Panc1 (cell line): ENCODE measurements around the gene SLC22A12. TPM values are rescaled to one million over a fixed set of nuclear protein-coding genes. Genes with fewer than 3 reads are reported as not detected.

Experiments
- ATAC-seq: fragments of 200-7000 bp; cut with Tn5 transposase; 2 replicates; pipeline ENCODE4 v1.9.1; 2020; ENCODE audit warnings: mild to moderate bottlenecking, moderate library complexity
- BruUV-seq: library from RNA; stranded (reverse); fragments of 400-500 nt; replicated peaks from 2 replicates; lab custom pipeline; 2021; lab: Mats Ljungman, UMichigan
- CTCF ChIA-PET: fragments of 300-600 bp; sonication (Branson Sonifier 250); formaldehyde crosslinking; loops from one replicate; lab custom pipeline; 2022; ENCODE audit warnings: antibody characterized with exemption; lab: Charles Lee
- POLR2A ChIA-PET: fragments of 300-600 bp; sonication (Branson Sonifier 250); formaldehyde crosslinking; loops from one replicate; lab custom pipeline; 2022; ENCODE audit warnings: antibody characterized with exemption; lab: Charles Lee
- DNase-seq: peaks from one replicate; pipeline ENCODE4 v3.0.0-alpha.2; 2010; ENCODE audit warnings: low read depth, low spot score
- H3K27ac ChIP-seq: 2 replicates; pipeline ENCODE4 v1.5.1; 2011; ENCODE audit warnings: mild to moderate bottlenecking, low read length, inconsistent platforms
- H3K27me3 ChIP-seq: fragments of 200-500 bp; sonication (Bioruptor generic); 2 replicates; pipeline ENCODE4 v1.6.0; 2014; ENCODE audit warnings: low read length, inconsistent platforms; ENCODE audit not compliant: control insufficient read depth, insufficient read depth
- H3K36me3 ChIP-seq: fragments of 200-500 bp; sonication (Bioruptor generic); 2 replicates; pipeline ENCODE4 v1.5.1; 2014; ENCODE audit warnings: inconsistent platforms, mild to moderate bottlenecking, low read length, moderate library complexity; ENCODE audit not compliant: control insufficient read depth, insufficient read depth
- H3K4me1 ChIP-seq: 2 replicates; pipeline ENCODE4 v1.5.1; 2011; ENCODE audit warnings: inconsistent platforms, mild to moderate bottlenecking, low read length, moderate library complexity; ENCODE audit not compliant: control insufficient read depth, insufficient read depth
- H3K4me3 ChIP-seq, 2 experiments: 2 replicates each; pipeline ENCODE4 v1.5.1; 2011 to 2012; ENCODE audit warnings: low read depth in 2 of 2, low read length in 2 of 2, mild to moderate bottlenecking in 2 of 2, inconsistent platforms in 1 of 2, moderate library complexity in 1 of 2
- H3K9me3 ChIP-seq: fragments of 200-500 bp; sonication (Bioruptor generic); 2 replicates; pipeline ENCODE4 v1.5.1; 2014; ENCODE audit warnings: low read depth, mild to moderate bottlenecking, inconsistent platforms, low read length, moderate library complexity; ENCODE audit not compliant: control insufficient read depth, insufficient read depth
- POLR2AphosphoS5 ChIP-seq: IDR thresholded peaks from 2 replicates; pipeline ENCODE4 v1.6.1; 2012; ENCODE audit warnings: mild to moderate bottlenecking, low read depth, low read length, moderate library complexity
- SIN3A ChIP-seq: IDR thresholded peaks from 2 replicates; pipeline ENCODE4 v1.6.1; 2012; ENCODE audit warnings: low read depth, mild to moderate bottlenecking, low read length, moderate library complexity, borderline replicate concordance; ENCODE audit not compliant: insufficient read depth
- TCF7L2 ChIP-seq: IDR thresholded peaks from 2 replicates; pipeline ENCODE4 v1.6.1; 2011; ENCODE audit warnings: mild to moderate bottlenecking, low read depth, low read length, inconsistent platforms
- in situ Hi-C: cut with HindIII; loops from 2 replicates; pipeline ENCODE4 v1.10.0; 2016; ENCODE audit warnings: low sequenced_read_pairs, low pct_unique_long_range_greater_than_20kb
- intact Hi-C: fragments of 100-400 bp; cut with micrococcal nuclease; formaldehyde crosslinking; loops from one replicate; pipeline ENCODE4 v1.10.0; 2022; ENCODE audit not compliant: unreplicated experiment
- total RNA-seq: library from RNA; stranded (reverse); gene quantifications from one replicate; pipeline ENCODE4 v1.2.1, GENCODE V29; 2021; ENCODE audit not compliant: unreplicated experiment
- TF ChIP-seq, protein P1 (sequence below): fragments of 450-650 bp; IDR thresholded peaks from 2 replicates; pipeline ENCODE4 v1.5.1; 2017; ENCODE audit warnings: mild to moderate bottlenecking
- TF ChIP-seq, protein P2 (sequence below), 2 experiments: IDR thresholded peaks; 2 replicates each; pipeline ENCODE4 v1.6.1; 2011 to 2012; ENCODE audit warnings: low read depth in 2 of 2, control low read depth in 1 of 2, low read length in 1 of 2, mild to moderate bottlenecking in 1 of 2, moderate library complexity in 1 of 2; ENCODE audit not compliant: insufficient read depth in 1 of 2

The SLC22A12 gene
- total RNA-seq, 1 experiment from 2014 or later, result not detected

DNA sequence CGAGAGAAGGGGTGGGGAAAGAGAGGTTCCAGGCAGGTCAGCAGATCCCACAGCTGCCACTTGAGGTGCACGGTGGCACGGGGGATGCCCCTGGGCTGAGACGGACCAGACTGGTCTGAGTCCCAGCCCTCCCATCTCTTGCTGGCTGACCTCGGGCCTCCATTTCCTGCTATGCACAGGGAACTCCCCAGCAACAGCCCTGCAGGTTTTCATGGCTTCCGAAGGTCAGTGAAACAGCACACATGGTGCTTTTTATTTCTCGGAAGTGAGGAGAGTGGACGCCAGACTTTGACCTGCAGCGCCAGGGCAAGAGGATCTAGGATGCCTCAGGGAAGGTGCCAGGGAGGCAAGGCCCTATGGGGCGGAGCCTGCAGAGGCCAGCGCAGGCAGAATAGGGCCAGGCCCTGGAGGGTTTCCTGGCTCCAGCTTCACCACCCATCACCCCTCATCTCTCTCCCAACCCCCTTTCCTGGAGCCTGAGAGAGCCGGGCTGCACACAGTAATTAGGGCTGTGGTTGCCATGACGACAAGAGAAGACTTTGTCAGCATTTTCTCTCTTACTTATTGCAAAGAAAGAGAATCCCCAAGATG lies 29.5 kb downstream of the SLC22A12 start:
- DNase-seq (no peak), ATAC-seq (no peak; the same call in 1 of the 2 replicates)
- TF ChIP-seq TCF7L2 (no peak), SIN3A (no peak), POLR2AphosphoS5 (no peak)
- TF ChIP-seq, protein P1, sequence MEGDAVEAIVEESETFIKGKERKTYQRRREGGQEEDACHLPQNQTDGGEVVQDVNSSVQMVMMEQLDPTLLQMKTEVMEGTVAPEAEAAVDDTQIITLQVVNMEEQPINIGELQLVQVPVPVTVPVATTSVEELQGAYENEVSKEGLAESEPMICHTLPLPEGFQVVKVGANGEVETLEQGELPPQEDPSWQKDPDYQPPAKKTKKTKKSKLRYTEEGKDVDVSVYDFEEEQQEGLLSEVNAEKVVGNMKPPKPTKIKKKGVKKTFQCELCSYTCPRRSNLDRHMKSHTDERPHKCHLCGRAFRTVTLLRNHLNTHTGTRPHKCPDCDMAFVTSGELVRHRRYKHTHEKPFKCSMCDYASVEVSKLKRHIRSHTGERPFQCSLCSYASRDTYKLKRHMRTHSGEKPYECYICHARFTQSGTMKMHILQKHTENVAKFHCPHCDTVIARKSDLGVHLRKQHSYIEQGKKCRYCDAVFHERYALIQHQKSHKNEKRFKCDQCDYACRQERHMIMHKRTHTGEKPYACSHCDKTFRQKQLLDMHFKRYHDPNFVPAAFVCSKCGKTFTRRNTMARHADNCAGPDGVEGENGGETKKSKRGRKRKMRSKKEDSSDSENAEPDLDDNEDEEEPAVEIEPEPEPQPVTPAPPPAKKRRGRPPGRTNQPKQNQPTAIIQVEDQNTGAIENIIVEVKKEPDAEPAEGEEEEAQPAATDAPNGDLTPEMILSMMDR, result no peak
- TF ChIP-seq, protein P2, sequence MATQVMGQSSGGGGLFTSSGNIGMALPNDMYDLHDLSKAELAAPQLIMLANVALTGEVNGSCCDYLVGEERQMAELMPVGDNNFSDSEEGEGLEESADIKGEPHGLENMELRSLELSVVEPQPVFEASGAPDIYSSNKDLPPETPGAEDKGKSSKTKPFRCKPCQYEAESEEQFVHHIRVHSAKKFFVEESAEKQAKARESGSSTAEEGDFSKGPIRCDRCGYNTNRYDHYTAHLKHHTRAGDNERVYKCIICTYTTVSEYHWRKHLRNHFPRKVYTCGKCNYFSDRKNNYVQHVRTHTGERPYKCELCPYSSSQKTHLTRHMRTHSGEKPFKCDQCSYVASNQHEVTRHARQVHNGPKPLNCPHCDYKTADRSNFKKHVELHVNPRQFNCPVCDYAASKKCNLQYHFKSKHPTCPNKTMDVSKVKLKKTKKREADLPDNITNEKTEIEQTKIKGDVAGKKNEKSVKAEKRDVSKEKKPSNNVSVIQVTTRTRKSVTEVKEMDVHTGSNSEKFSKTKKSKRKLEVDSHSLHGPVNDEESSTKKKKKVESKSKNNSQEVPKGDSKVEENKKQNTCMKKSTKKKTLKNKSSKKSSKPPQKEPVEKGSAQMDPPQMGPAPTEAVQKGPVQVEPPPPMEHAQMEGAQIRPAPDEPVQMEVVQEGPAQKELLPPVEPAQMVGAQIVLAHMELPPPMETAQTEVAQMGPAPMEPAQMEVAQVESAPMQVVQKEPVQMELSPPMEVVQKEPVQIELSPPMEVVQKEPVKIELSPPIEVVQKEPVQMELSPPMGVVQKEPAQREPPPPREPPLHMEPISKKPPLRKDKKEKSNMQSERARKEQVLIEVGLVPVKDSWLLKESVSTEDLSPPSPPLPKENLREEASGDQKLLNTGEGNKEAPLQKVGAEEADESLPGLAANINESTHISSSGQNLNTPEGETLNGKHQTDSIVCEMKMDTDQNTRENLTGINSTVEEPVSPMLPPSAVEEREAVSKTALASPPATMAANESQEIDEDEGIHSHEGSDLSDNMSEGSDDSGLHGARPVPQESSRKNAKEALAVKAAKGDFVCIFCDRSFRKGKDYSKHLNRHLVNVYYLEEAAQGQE (IDR thresholded peaks at IDR 0.05; ENCODE audit: insufficient read depth in 1 of 2, low read depth in 2 of 2, low read length in 1 of 2), result no peak

DNA sequence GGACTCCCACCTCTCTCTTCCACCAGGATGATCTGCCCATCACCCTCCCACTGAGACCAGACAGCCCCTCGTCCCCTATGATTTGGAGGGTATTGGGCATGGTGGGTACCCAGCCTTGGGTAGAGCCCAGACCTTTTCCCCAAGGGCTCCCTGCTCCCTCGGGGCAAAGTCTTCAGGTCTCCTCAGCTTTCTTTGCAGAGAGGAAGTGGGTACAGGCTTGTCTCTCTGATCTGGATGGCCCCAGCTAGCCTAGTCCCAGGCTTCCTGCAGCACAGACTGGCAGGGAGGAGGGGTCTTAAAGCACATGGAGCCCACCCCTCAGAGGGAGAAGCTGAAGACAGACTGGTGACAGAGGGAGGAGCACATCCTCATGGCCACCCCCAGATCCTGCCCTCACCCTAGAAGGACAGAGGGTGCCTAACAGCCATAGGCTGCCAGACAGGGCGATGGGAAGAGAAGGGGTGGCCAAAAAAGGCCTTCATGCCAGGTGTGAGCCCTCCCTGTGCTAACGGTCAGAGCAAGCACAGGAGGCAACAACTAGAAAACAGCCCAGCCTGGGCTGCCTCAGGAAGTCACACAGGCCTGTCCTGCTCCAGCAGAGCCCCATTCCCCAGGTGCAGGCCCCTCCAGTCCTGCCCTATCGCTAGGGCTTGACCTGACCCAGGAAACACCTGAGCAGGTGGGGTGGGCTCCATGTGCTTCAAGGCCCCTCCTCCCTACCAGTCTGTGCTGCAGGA lies 30.4 kb downstream of the SLC22A12 start:
- DNase-seq (no peak), ATAC-seq (no peak)
- no TSS peak for BruUV-seq
- Histone ChIP-seq H3K27ac (no peak overlapping the region), H3K36me3 (no peaks in the 10 kb centered on the region), H3K9me3 (no peaks in the 10 kb centered on the region), H3K4me1 (no peaks in the 10 kb centered on the region), H3K27me3 (no peaks in the 10 kb centered on the region), H3K4me3 (no peak overlapping the region)
- intact Hi-C loops, result no loop called here
- TF ChIP-seq SIN3A (no peak), POLR2AphosphoS5 (no peak), TCF7L2 (no peak)
- TF ChIP-seq, protein P2 (IDR thresholded peaks at IDR 0.05; ENCODE audit: insufficient read depth in 1 of 2, low read depth in 2 of 2, low read length in 1 of 2), result no peak
- TF ChIP-seq, protein P1, result no peak
- POLR2A ChIA-PET, result no interaction called here
- in situ Hi-C loops, result no loop called here
- CTCF ChIA-PET, result no interaction called here

More for the DNA sequence above, 29.5 kb downstream of the SLC22A12 start:
- H3K9me3 ChIP-seq, result no peaks in the 10 kb centered on the region
- no peaks in the 10 kb centered on the region for H3K36me3 ChIP-seq
- no peak overlapping the region for H3K27ac ChIP-seq
- H3K4me3 ChIP-seq, result no peak overlapping the region
- in situ Hi-C loops (no loop called here), intact Hi-C loops (no loop called here)
- no TSS peak for BruUV-seq
- POLR2A ChIA-PET, result no interaction called here
- no peaks in the 10 kb centered on the region for H3K4me1 ChIP-seq
- CTCF ChIA-PET, result no interaction called here
- no peaks in the 10 kb centered on the region for H3K27me3 ChIP-seq
